Measurements from ENCODE around the gene LYRM1.
"Not testable (repeated sequence)": the region's sequence is repeated elsewhere in the genome, so short reads cannot be mapped to it uniquely, and the experiment has no call there.

LYRM1 gene

GRCh38 chr16:20860361-20860760, 40.2 kb upstream of the LYRM1 start:
- no peak for TF ChIP-seq EZH2phosphoT487 (conservative IDR thresholded peaks at IDR 0.05; ENCODE audit: low read length)
- no peaks in the 10 kb centered on the region for H3K79me2 ChIP-seq (ENCODE audit: insufficient read depth, low read length)
- H3K9ac ChIP-seq (ENCODE audit: low read length) = no peak overlapping the region
- H2AFZ ChIP-seq (ENCODE audit: low read depth, low read length, severe bottlenecking) = no peak overlapping the region
- no peak overlapping the region for H3K27ac ChIP-seq (ENCODE audit: low read depth, low read length)
- no peaks in the 10 kb centered on the region for H3K9me3 ChIP-seq (ENCODE audit: insufficient read depth, low read length)
- no peaks in the 10 kb centered on the region for H3K27me3 ChIP-seq (ENCODE audit: low read length)
- no peaks in the 10 kb centered on the region for H3K36me3 ChIP-seq (ENCODE audit: low read length)
- H3F3A ChIP-seq (ENCODE audit: insufficient read depth) = no peaks in the 10 kb centered on the region
- no peak overlapping the region for H3K4me2 ChIP-seq (ENCODE audit: low read depth, low read length, poor library complexity, severe bottlenecking)
- no peaks in the 10 kb centered on the region for H3K9me2 ChIP-seq (replicated peaks; ENCODE audit: insufficient read depth, low read length)
- no peaks in the 10 kb centered on the region for H4K20me1 ChIP-seq (ENCODE audit: low read depth, low read length)
- no peak overlapping the region for H3K4me3 ChIP-seq (ENCODE audit: insufficient read depth, low read length, poor library complexity, severe bottlenecking)

- H3K9me2 ChIP-seq (replicated peaks; ENCODE audit: insufficient read depth, low read length); H3K4me3 ChIP-seq (ENCODE audit: insufficient read depth, low read length, poor library complexity, severe bottlenecking); H4K20me1 ChIP-seq (ENCODE audit: low read depth, low read length); H3K36me3 ChIP-seq (ENCODE audit: low read length); H3K4me2 ChIP-seq (ENCODE audit: low read depth, low read length, poor library complexity, severe bottlenecking); H3K27ac ChIP-seq (ENCODE audit: low read depth, low read length); H3K9ac ChIP-seq (ENCODE audit: low read length); H3K9me3 ChIP-seq (ENCODE audit: insufficient read depth, low read length); H3K79me2 ChIP-seq (ENCODE audit: insufficient read depth, low read length); H3K27me3 ChIP-seq (ENCODE audit: low read length); H2AFZ ChIP-seq (ENCODE audit: low read depth, low read length, severe bottlenecking); H3F3A ChIP-seq (ENCODE audit: insufficient read depth): not testable (repeated sequence)
Observed at GRCh38 chr16:20860995-20861394, 39.6 kb upstream of the LYRM1 start.

GRCh38 chr16:20862162-20862960, 38.2 kb upstream of the LYRM1 start:
- Histone ChIP-seq H2AFZ (ENCODE audit: low read depth, low read length, severe bottlenecking) (no peak overlapping the region), H3K4me3 (ENCODE audit: insufficient read depth, low read length, poor library complexity, severe bottlenecking) (no peak overlapping the region), H4K20me1 (ENCODE audit: low read depth, low read length) (no peaks in the 10 kb centered on the region), H3K9ac (ENCODE audit: low read length) (no peak overlapping the region), H3K79me2 (ENCODE audit: insufficient read depth, low read length) (no peaks in the 10 kb centered on the region), H3K9me2 (replicated peaks; ENCODE audit: insufficient read depth, low read length) (no peaks in the 10 kb centered on the region), H3F3A (ENCODE audit: insufficient read depth) (no peaks in the 10 kb centered on the region), H3K27ac (ENCODE audit: low read depth, low read length) (no peak overlapping the region), H3K27me3 (ENCODE audit: low read length) (no peaks in the 10 kb centered on the region), H3K4me2 (ENCODE audit: low read depth, low read length, poor library complexity, severe bottlenecking) (no peak overlapping the region), H3K36me3 (ENCODE audit: low read length) (no peaks in the 10 kb centered on the region), H3K9me3 (ENCODE audit: insufficient read depth, low read length) (no peaks in the 10 kb centered on the region)
- no peak for TF ChIP-seq CTCF (IDR thresholded peaks at IDR 0.05; ENCODE audit: insufficient read depth, low read length, poor library complexity, severe bottlenecking)
- no peak for TF ChIP-seq EZH2phosphoT487 (conservative IDR thresholded peaks at IDR 0.05; ENCODE audit: low read length)

GRCh38 chr16:20864376-20864775, 36.2 kb upstream of the LYRM1 start:
- not testable (repeated sequence) for H3K36me3 ChIP-seq (ENCODE audit: low read length); H2AFZ ChIP-seq (ENCODE audit: low read depth, low read length, severe bottlenecking); H3K9ac ChIP-seq (ENCODE audit: low read length); H4K20me1 ChIP-seq (ENCODE audit: low read depth, low read length); H3K9me2 ChIP-seq (replicated peaks; ENCODE audit: insufficient read depth, low read length); H3K27ac ChIP-seq (ENCODE audit: low read depth, low read length); H3K79me2 ChIP-seq (ENCODE audit: insufficient read depth, low read length); H3K9me3 ChIP-seq (ENCODE audit: insufficient read depth, low read length); H3F3A ChIP-seq (ENCODE audit: insufficient read depth); H3K27me3 ChIP-seq (ENCODE audit: low read length); H3K4me3 ChIP-seq (ENCODE audit: insufficient read depth, low read length, poor library complexity, severe bottlenecking); H3K4me2 ChIP-seq (ENCODE audit: low read depth, low read length, poor library complexity, severe bottlenecking)
